Activated T-helper 2 cell treated with anti-CD3 and anti-CD28 coated beads, Interferon-gamma antibody, Interleukin-2, Interleukin-4, amounts not matched to agents 10 μg/mL and 5 μg/mL and 100 μg/mL, durations not matched to agents 14 hours and 24 hours and 36 hours (primary cell): ENCODE data around the gene NCOA1. TPM values are rescaled to one million over a fixed set of nuclear protein-coding genes. Genes with fewer than 3 reads are reported as not detected.

Experiments
- DNase-seq: peaks from one replicate; pipeline ENCODE4 v3.0.0; 2021; ENCODE audit warnings: low spot score
- H3K27ac Mint-ChIP-seq: one replicate; pipeline ENCODE4 v1.8.0; 2021; ENCODE audit warnings: mixed read lengths
- H3K27me3 Mint-ChIP-seq: one replicate; pipeline ENCODE4 v1.8.0; 2021; ENCODE audit warnings: low read depth, mixed read lengths
- H3K36me3 Mint-ChIP-seq: one replicate; pipeline ENCODE4 v1.8.0; 2021; ENCODE audit warnings: low read depth, mixed read lengths
- H3K4me1 Mint-ChIP-seq: one replicate; pipeline ENCODE4 v1.8.0; 2021; ENCODE audit warnings: low read depth, mixed read lengths
- H3K4me3 Mint-ChIP-seq: one replicate; pipeline ENCODE4 v1.8.0; 2021; ENCODE audit warnings: low read depth, mild to moderate bottlenecking, moderate library complexity, mixed read lengths
- H3K9me3 Mint-ChIP-seq: one replicate; pipeline ENCODE4 v1.8.0; 2021; ENCODE audit warnings: mixed read lengths
- intact Hi-C: fragments of 100-400 bp; cut with micrococcal nuclease; formaldehyde crosslinking; loops from one replicate; pipeline ENCODE4 v1.15.1; 2023
- total RNA-seq: library from RNA; stranded (reverse); gene quantifications from 2 replicates; pipeline ENCODE4 v1.2.3, GENCODE V29; 2022

The NCOA1 gene
- total RNA-seq, 1 donor from 2014 or later, result 28.3 TPM

GRCh38 chr2:24768013-24768412, 277.0 kb downstream of the NCOA1 start:
- H3K4me3 Mint-ChIP-seq, result no peak overlapping the region
- no peaks in the 10 kb centered on the region for H3K9me3 Mint-ChIP-seq
- no peak for DNase-seq
- no peak overlapping the region for H3K27ac Mint-ChIP-seq
- peaks cover 16% of the 10 kb centered on the region for H3K36me3 Mint-ChIP-seq
- peaks cover 7% of the 10 kb centered on the region for H3K4me1 Mint-ChIP-seq
- no peaks in the 10 kb centered on the region for H3K27me3 Mint-ChIP-seq
- intact Hi-C loops, result no loop called here

- Mint-ChIP-seq H3K27ac (no peak overlapping the region), H3K4me1 (peaks cover 7% of the 10 kb centered on the region), H3K27me3 (no peaks in the 10 kb centered on the region), H3K9me3 (no peaks in the 10 kb centered on the region), H3K36me3 (peaks cover 16% of the 10 kb centered on the region), H3K4me3 (no peak overlapping the region)
- intact Hi-C loops, result no loop called here
- DNase-seq, result no peak
Observed at GRCh38 chr2:24768601-24769000, 277.5 kb downstream of the NCOA1 start.

GRCh38 chr2:24771061-24771460, 280.0 kb downstream of the NCOA1 start:
- H3K4me1 Mint-ChIP-seq, result peaks cover 7% of the 10 kb centered on the region
- H3K27ac Mint-ChIP-seq, result no peak overlapping the region
- H3K27me3 Mint-ChIP-seq, result no peaks in the 10 kb centered on the region
- H3K36me3 Mint-ChIP-seq, result peaks cover 12% of the 10 kb centered on the region
- intact Hi-C loops, result no loop called here
- H3K9me3 Mint-ChIP-seq, result no peaks in the 10 kb centered on the region
- DNase-seq, result no peak
- H3K4me3 Mint-ChIP-seq, result no peak overlapping the region

GRCh38 chr2:24771764-24772586, 280.9 kb downstream of the NCOA1 start:
- Mint-ChIP-seq H3K9me3 (no peaks in the 10 kb centered on the region), H3K27ac (no peak overlapping the region), H3K4me3 (no peak overlapping the region), H3K4me1 (no peaks in the 10 kb centered on the region), H3K27me3 (no peaks in the 10 kb centered on the region), H3K36me3 (peaks cover 12% of the 10 kb centered on the region)
- intact Hi-C loops, result no loop called here
- DNase-seq, result no peak

- peaks cover 7% of the 10 kb centered on the region for H3K36me3 Mint-ChIP-seq
- H3K9me3 Mint-ChIP-seq, result no peaks in the 10 kb centered on the region
- H3K4me1 Mint-ChIP-seq, result no peaks in the 10 kb centered on the region
- H3K4me3 Mint-ChIP-seq, result no peak overlapping the region
- no peak for DNase-seq
- no peak overlapping the region for H3K27ac Mint-ChIP-seq
- H3K27me3 Mint-ChIP-seq, result no peaks in the 10 kb centered on the region
- intact Hi-C loops, result no loop called here
Observed at GRCh38 chr2:24774373-24774772, 283.3 kb downstream of the NCOA1 start.

GRCh38 chr2:24779116-24779515, 288.1 kb downstream of the NCOA1 start:
- no peak for DNase-seq
- intact Hi-C loops, result no loop called here
- Mint-ChIP-seq H3K4me1 (no peaks in the 10 kb centered on the region), H3K9me3 (peaks cover 7% of the 10 kb centered on the region), H3K4me3 (no peak overlapping the region), H3K27ac (no peak overlapping the region), H3K27me3 (peaks cover 4% of the 10 kb centered on the region), H3K36me3 (no peaks in the 10 kb centered on the region)

GRCh38 chr2:24783641-24784040, 292.6 kb downstream of the NCOA1 start:
- Mint-ChIP-seq H3K27ac (no peak overlapping the region), H3K9me3 (peaks cover 7% of the 10 kb centered on the region), H3K4me1 (no peaks in the 10 kb centered on the region), H3K36me3 (no peaks in the 10 kb centered on the region), H3K27me3 (peaks cover 4% of the 10 kb centered on the region), H3K4me3 (no peak overlapping the region)
- no peak for DNase-seq
- intact Hi-C loops, result no loop called here

GRCh38 chr2:24785671-24786321, 294.7 kb downstream of the NCOA1 start:
- Mint-ChIP-seq H3K9me3 (peaks cover 2% of the 10 kb centered on the region), H3K4me1 (no peaks in the 10 kb centered on the region), H3K36me3 (peaks cover 5% of the 10 kb centered on the region), H3K27ac (no peak overlapping the region), H3K4me3 (no peak overlapping the region), H3K27me3 (peaks cover 4% of the 10 kb centered on the region)
- intact Hi-C loops, result no loop called here
- DNase-seq, result no peak

GRCh38 chr2:24787532-24787931, 296.5 kb downstream of the NCOA1 start:
- DNase-seq, result no peak
- Mint-ChIP-seq H3K4me3 (no peak overlapping the region), H3K27me3 (peaks cover 4% of the 10 kb centered on the region), H3K4me1 (peaks cover 5% of the 10 kb centered on the region), H3K36me3 (peaks cover 5% of the 10 kb centered on the region), H3K9me3 (no peaks in the 10 kb centered on the region), H3K27ac (no peak overlapping the region)
- intact Hi-C loops, result no loop called here

- peaks cover 7% of the 10 kb centered on the region for H3K4me1 Mint-ChIP-seq
- H3K9me3 Mint-ChIP-seq, result no peaks in the 10 kb centered on the region
- no peak overlapping the region for H3K27ac Mint-ChIP-seq
- DNase-seq, result no peak
- no peak overlapping the region for H3K4me3 Mint-ChIP-seq
- no peaks in the 10 kb centered on the region for H3K27me3 Mint-ChIP-seq
- H3K36me3 Mint-ChIP-seq, result peaks cover 5% of the 10 kb centered on the region
- intact Hi-C loops, result no loop called here
Observed at GRCh38 chr2:24788816-24789215, 297.8 kb downstream of the NCOA1 start.

- peaks cover 23% of the 10 kb centered on the region for H3K36me3 Mint-ChIP-seq
- H3K4me1 Mint-ChIP-seq, result peaks cover 21% of the 10 kb centered on the region
- H3K27me3 Mint-ChIP-seq, result no peaks in the 10 kb centered on the region
- H3K9me3 Mint-ChIP-seq, result no peaks in the 10 kb centered on the region
- DNase-seq, result no peak
- no peak overlapping the region for H3K27ac Mint-ChIP-seq
- no peak overlapping the region for H3K4me3 Mint-ChIP-seq
- intact Hi-C loops, result loop anchor here (5.0 to 10.0 kb wide), 2 partner anchors 177 to 181 kb away; partner anchors contain the start of gene DNAJC27
Observed at GRCh38 chr2:24791452-24791851, 300.4 kb downstream of the NCOA1 start.

- H3K36me3 Mint-ChIP-seq, result peaks cover 34% of the 10 kb centered on the region
- H3K27me3 Mint-ChIP-seq, result no peaks in the 10 kb centered on the region
- peak overlapping the region; percentile 99 for H3K27ac Mint-ChIP-seq
- intact Hi-C loops, result loop anchor here (2.0 to 10.0 kb wide), 4 partner anchors 178 to 302 kb away; partner anchors contain the start of genes DNAJC27 and NCOA1
- no peaks in the 10 kb centered on the region for H3K9me3 Mint-ChIP-seq
- DNase-seq, result no peak
- H3K4me1 Mint-ChIP-seq, result peaks cover 32% of the 10 kb centered on the region
- peak overlapping the region; percentile 95 for H3K4me3 Mint-ChIP-seq
Observed at GRCh38 chr2:24792542-24792873, 301.5 kb downstream of the NCOA1 start.
